HepG2 (cell line): ENCODE results near the gene DCHS2. TPM values are rescaled to one million over a fixed set of nuclear protein-coding genes. Genes with fewer than 3 reads are reported as not detected.

Experiments
- ATAC-seq: fragments of 200-7000 bp; cut with Tn5 transposase; 3 replicates; pipeline ENCODE4 v1.9.1; 2020; ENCODE audit warnings: mild to moderate bottlenecking, moderate library complexity
- BruUV-seq: library from RNA; stranded (reverse); fragments of 400-500 nt; replicated peaks from 2 replicates; lab custom pipeline; 2021; lab: Mats Ljungman, UMichigan
- CTCF ChIA-PET: fragments of 300-600 bp; formaldehyde crosslinking; extraction: SDS; loops from one replicate; lab custom pipeline; 2021; ENCODE audit warnings: low total read pairs, inconsistent platforms, low intra/inter-chr PET ratio; lab: Yijun Ruan, JAX
- POLR2A ChIA-PET: fragments of 350-600 bp; sonication (Branson Sonifier 250); formaldehyde crosslinking; loops from one replicate; lab custom pipeline; 2020; ENCODE audit warnings: antibody characterized with exemption, inconsistent platforms; lab: Yijun Ruan, JAX
- DNase-seq: peaks from one replicate; pipeline ENCODE4 v3.0.0-alpha.2; 2015; ENCODE audit warnings: low spot score
- FAIRE-seq: peaks from 3 replicates; lab custom pipeline; 2011; peaks lifted over from hg19 to GRCh38; lab: Jason Lieb, UNC
- H2AFZ ChIP-seq: one replicate; pipeline ENCODE4 v1.6.1; 2011; ENCODE audit warnings: low read length, inconsistent platforms
- H3K27ac ChIP-seq: fragments of 300-600 bp; 3 replicates; pipeline ENCODE4 v1.8.0; 2011; ENCODE audit warnings: mixed run types, mild to moderate bottlenecking, mixed read lengths, low read length, inconsistent platforms; ENCODE audit not compliant: insufficient read depth; ENCODE audit errors: extremely low read length
- H3K27me3 ChIP-seq, 2 experiments: fragments of 200-600 bp in 1 of 2; 2 replicates in 1 of 2; 3 replicates in 1 of 2; pipeline versions ENCODE4 v1.6.0 to v1.8.0; 2011; ENCODE audit warnings: low read length in 2 of 2, mild to moderate bottlenecking in 2 of 2, moderate library complexity in 2 of 2, inconsistent platforms in 1 of 2; ENCODE audit not compliant: insufficient read depth in 2 of 2, control insufficient read depth in 1 of 2
- H3K36me3 ChIP-seq, 2 experiments: fragments of 200-600 bp in 1 of 2; replicated peaks in 1 of 2; 2 replicates in 1 of 2; 3 replicates in 1 of 2; pipeline versions ENCODE4 v1.5.1 to v1.8.0; 2011; ENCODE audit warnings: low read length in 2 of 2, inconsistent platforms in 1 of 2; ENCODE audit not compliant: insufficient read depth in 2 of 2, control insufficient read depth in 1 of 2
- H3K4me1 ChIP-seq: 2 replicates; pipeline ENCODE4 v1.5.1; 2012; ENCODE audit warnings: low read length, inconsistent platforms; ENCODE audit not compliant: insufficient read depth
- H3K4me2 ChIP-seq: 2 replicates; pipeline ENCODE4 v1.6.0; 2011; ENCODE audit warnings: low read depth, low read length, inconsistent platforms
- H3K4me3 ChIP-seq, 3 experiments: fragments of 200-600 bp in 1 of 3; sonication (generic), shearing (Covaris generic) in 1 of 3; replicated peaks in 1 of 3; 2 replicates each; pipeline ENCODE4 v1.5.1; 2011 to 2016; ENCODE audit warnings: low read length in 3 of 3, inconsistent platforms in 2 of 3, low read depth in 2 of 3, mild to moderate bottlenecking in 2 of 3, control low read depth in 1 of 3, mixed read lengths in 1 of 3; ENCODE audit not compliant: insufficient read depth in 1 of 3
- H3K79me2 ChIP-seq: one replicate; pipeline ENCODE4 v1.6.1; 2011; ENCODE audit warnings: low read length, inconsistent platforms; ENCODE audit not compliant: insufficient read depth
- H3K9ac ChIP-seq: 2 replicates; pipeline ENCODE4 v1.6.0; 2011; ENCODE audit warnings: mild to moderate bottlenecking, low read depth, low read length, inconsistent platforms; ENCODE audit not compliant: insufficient read depth
- H3K9me3 ChIP-seq: 2 replicates; pipeline ENCODE4 v1.5.1; 2012; ENCODE audit warnings: mild to moderate bottlenecking, low read length
- H4K20me1 ChIP-seq: 2 replicates; pipeline ENCODE4 v1.6.0; 2011; ENCODE audit warnings: inconsistent platforms, mild to moderate bottlenecking, low read length, moderate library complexity; ENCODE audit not compliant: insufficient read depth
- CEBPB ChIP-seq: IDR thresholded peaks from 2 replicates; pipeline ENCODE4 v1.6.1; 2011; ENCODE audit warnings: low read depth, low read length, improper control_type of control experiment, borderline replicate concordance
- ETV5 ChIP-seq: IDR thresholded peaks from 2 replicates; pipeline ENCODE4 v1.6.1; 2018; ENCODE audit warnings: missing biosample characterization, missing genetic modification reagents, inconsistent platforms, borderline replicate concordance
- WGBS: methylation state at CpG from one replicate; pipeline ENCODE4 v1.1.6; 2017; ENCODE audit warnings: low lambda C conversion rate; 5-methylcytosine and 5-hydroxymethylcytosine counted together
- in situ Hi-C: cut with HindIII; loops from 2 replicates; pipeline ENCODE4 v1.10.0; 2017; ENCODE audit warnings: low pct_unique_long_range_greater_than_20kb; ENCODE audit not compliant: extremely low pct_ligation_motif_present
- intact Hi-C: fragments of 100-400 bp; cut with micrococcal nuclease; formaldehyde crosslinking; loops from one replicate; pipeline ENCODE4 v1.10.0; 2022; ENCODE audit not compliant: unreplicated experiment
- polyA plus RNA-seq, 8 experiments: library from polyadenylated mRNA; depleted of rRNA in 3 of 8; stranded (reverse) in 7 of 8; unstranded in 1 of 8; fragments of >200 nt; fragmentation: Illumina TruSeq in 4 of 8; extraction: Trizol in 4 of 8; gene quantifications; 2 replicates each; pipeline versions ENCODE4 v1.2.1 to v1.2.3, GENCODE V29; 2011 to 2016; ENCODE audit warnings: low read depth in 4 of 8, missing spikeins in 1 of 8, mixed read lengths in 1 of 8; ENCODE audit not compliant: insufficient read depth in 1 of 8
- total RNA-seq, 5 experiments: library from RNA; depleted of rRNA; stranded (reverse); fragments of >200 nt; fragmentation: Illumina TruSeq; extraction: Trizol; gene quantifications; 2 replicates each; pipeline ENCODE4 v1.2.3, GENCODE V29; 2016; ENCODE audit warnings: low read depth in 1 of 5
- TF ChIP-seq, protein P1 (sequence below): sonication (generic); formaldehyde crosslinking; IDR thresholded peaks from 2 replicates; pipeline ENCODE4 v1.8.0; 2022; ENCODE audit warnings: mild to moderate bottlenecking, missing genetic modification reagents

The DCHS2 gene
- total and polyA plus RNA-seq, 2 of the 13 experiments (the other 11 are each of a cell fraction or from before 2014, with no cell fraction given): 0.03 TPM; not detected in 1

DNA sequence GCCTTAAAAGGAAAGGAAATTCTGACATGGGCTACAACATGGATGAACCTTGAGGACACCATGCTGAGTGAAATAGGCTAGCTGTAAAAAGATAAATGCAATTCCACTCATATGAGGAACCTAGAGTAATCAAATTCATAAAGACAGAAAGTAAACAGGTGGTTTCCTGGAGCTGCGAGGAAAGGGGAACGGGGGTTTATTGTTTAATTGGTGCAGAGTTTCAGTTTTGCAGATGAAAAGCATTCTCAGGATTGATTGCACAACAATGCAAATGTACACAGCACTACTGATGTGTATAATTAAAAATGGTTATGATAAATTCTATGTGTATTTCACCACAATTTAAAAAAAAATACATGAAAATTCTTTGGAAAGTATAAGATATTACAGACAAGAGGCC, 34.6 kb upstream of the DCHS2 start:
- no peaks in the 10 kb centered on the region for H4K20me1 ChIP-seq
- FAIRE-seq (no peak), ATAC-seq (no peak), DNase-seq (no peak)
- H3K4me3 ChIP-seq: no peak overlapping the region
- no TSS peak for BruUV-seq
- no peaks in the 10 kb centered on the region for H3K9me3 ChIP-seq
- H3K27me3 ChIP-seq: peaks cover 0 to 3% of the 10 kb centered on the region in 2 experiments; a peak in 1 of 5 replicates
- H3K4me2 ChIP-seq: no peak overlapping the region
- no peak overlapping the region for H3K27ac ChIP-seq
- ChIA-PET CTCF (no interaction called here), POLR2A (no interaction called here)
- no peaks in the 10 kb centered on the region for H3K4me1 ChIP-seq
- in situ Hi-C loops: no loop called here
- TF ChIP-seq, protein P1, sequence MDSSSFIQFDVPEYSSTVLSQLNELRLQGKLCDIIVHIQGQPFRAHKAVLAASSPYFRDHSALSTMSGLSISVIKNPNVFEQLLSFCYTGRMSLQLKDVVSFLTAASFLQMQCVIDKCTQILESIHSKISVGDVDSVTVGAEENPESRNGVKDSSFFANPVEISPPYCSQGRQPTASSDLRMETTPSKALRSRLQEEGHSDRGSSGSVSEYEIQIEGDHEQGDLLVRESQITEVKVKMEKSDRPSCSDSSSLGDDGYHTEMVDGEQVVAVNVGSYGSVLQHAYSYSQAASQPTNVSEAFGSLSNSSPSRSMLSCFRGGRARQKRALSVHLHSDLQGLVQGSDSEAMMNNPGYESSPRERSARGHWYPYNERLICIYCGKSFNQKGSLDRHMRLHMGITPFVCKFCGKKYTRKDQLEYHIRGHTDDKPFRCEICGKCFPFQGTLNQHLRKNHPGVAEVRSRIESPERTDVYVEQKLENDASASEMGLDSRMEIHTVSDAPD (CRISPR knock-in tag): no peak
- peak; percentile 47; the same call in 1 of the 2 replicates for TF ChIP-seq CEBPB
- no peak overlapping the region for H2AFZ ChIP-seq
- H3K79me2 ChIP-seq: no peaks in the 10 kb centered on the region
- no peak overlapping the region for H3K9ac ChIP-seq
- intact Hi-C loops: no loop called here
- WGBS: 2% methylated on average over 2 of the region's 2 CpGs
- no peaks in the 10 kb centered on the region for H3K36me3 ChIP-seq

DNA sequence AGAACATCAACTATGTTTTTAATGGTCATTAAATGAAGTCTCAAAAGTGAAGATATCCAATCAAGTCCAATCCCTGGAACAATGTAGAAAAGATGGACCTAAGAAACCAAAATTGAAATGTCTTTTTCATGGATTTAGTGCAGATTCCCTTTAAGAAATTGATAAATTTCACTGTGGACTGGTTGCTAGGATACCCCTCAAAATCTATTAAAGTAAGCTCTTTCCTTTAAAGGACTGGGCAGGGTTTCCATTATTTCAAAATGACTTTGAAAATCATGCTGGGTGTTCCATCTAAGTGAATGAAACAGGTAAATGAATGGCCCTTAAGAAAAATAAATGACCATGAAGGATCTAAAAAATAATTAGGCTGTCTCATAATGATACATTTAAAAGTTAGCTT, 30.0 kb upstream of the DCHS2 start:
- in situ Hi-C loops: no loop called here
- POLR2A ChIA-PET: no interaction called here
- no peak overlapping the region for H3K4me2 ChIP-seq
- H3K79me2 ChIP-seq: no peaks in the 10 kb centered on the region
- no peaks in the 10 kb centered on the region for H4K20me1 ChIP-seq
- peaks cover 0 to 13% of the 10 kb centered on the region in 2 experiments; a peak in 2 of 5 replicates for H3K27me3 ChIP-seq
- H3K4me3 ChIP-seq: no peak overlapping the region
- H3K36me3 ChIP-seq: no peaks in the 10 kb centered on the region
- no TSS peak for BruUV-seq
- no peak overlapping the region for H3K9ac ChIP-seq
- TF ChIP-seq ETV5 (CRISPR knock-in tag): no peak
- TF ChIP-seq, all 625 proteins: peak for 0
- DNase-seq (no peak), FAIRE-seq (no peak), ATAC-seq (no peak)
- no peaks in the 10 kb centered on the region for H3K9me3 ChIP-seq
- H3K27ac ChIP-seq: no peak overlapping the region
- CTCF ChIA-PET: no interaction called here
- intact Hi-C loops: no loop called here
- H2AFZ ChIP-seq: no peak overlapping the region
- H3K4me1 ChIP-seq: no peaks in the 10 kb centered on the region
